GM12865 (cell line): ENCODE data around the gene MTCL1.

Experiments
- DNase-seq: peaks from one replicate; pipeline ENCODE4 v3.0.0; 2010; ENCODE audit warnings: low read depth
- H3K4me3 ChIP-seq: 2 replicates; pipeline ENCODE4 v1.5.1; 2011; ENCODE audit warnings: mild to moderate bottlenecking, low read depth, low read length, control low read depth
- TF ChIP-seq, protein P1 (sequence below): IDR thresholded peaks from 2 replicates; pipeline ENCODE4 v1.5.1; 2011; ENCODE audit warnings: low read length, control low read depth, low read depth, inconsistent platforms; ENCODE audit not compliant: insufficient read depth; ENCODE audit errors: missing control alignments

MTCL1 gene

DNA sequence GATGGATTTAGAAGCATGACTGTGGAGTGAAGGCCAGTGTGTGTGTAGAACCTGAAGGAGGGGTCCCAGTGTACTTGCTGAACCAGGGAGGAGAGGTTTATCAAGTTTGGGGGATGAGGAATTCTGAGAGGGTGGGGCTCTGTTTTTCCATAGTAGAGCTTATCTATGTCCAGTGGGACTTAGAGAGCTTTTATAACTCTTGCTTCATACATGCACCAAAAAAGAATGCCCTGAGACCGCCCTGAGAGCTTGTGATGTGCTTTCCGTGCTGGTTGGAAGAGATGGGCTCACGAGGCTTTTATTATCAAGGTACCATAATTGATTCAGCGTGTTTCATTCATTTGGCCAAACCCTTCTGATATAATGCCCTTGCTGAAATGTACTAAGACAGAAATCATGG is 100.2 kb downstream of the MTCL1 start:
- TF ChIP-seq, protein P1, sequence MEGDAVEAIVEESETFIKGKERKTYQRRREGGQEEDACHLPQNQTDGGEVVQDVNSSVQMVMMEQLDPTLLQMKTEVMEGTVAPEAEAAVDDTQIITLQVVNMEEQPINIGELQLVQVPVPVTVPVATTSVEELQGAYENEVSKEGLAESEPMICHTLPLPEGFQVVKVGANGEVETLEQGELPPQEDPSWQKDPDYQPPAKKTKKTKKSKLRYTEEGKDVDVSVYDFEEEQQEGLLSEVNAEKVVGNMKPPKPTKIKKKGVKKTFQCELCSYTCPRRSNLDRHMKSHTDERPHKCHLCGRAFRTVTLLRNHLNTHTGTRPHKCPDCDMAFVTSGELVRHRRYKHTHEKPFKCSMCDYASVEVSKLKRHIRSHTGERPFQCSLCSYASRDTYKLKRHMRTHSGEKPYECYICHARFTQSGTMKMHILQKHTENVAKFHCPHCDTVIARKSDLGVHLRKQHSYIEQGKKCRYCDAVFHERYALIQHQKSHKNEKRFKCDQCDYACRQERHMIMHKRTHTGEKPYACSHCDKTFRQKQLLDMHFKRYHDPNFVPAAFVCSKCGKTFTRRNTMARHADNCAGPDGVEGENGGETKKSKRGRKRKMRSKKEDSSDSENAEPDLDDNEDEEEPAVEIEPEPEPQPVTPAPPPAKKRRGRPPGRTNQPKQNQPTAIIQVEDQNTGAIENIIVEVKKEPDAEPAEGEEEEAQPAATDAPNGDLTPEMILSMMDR: no peak
- DNase-seq: no peak
- no peak overlapping the region for H3K4me3 ChIP-seq

DNA sequence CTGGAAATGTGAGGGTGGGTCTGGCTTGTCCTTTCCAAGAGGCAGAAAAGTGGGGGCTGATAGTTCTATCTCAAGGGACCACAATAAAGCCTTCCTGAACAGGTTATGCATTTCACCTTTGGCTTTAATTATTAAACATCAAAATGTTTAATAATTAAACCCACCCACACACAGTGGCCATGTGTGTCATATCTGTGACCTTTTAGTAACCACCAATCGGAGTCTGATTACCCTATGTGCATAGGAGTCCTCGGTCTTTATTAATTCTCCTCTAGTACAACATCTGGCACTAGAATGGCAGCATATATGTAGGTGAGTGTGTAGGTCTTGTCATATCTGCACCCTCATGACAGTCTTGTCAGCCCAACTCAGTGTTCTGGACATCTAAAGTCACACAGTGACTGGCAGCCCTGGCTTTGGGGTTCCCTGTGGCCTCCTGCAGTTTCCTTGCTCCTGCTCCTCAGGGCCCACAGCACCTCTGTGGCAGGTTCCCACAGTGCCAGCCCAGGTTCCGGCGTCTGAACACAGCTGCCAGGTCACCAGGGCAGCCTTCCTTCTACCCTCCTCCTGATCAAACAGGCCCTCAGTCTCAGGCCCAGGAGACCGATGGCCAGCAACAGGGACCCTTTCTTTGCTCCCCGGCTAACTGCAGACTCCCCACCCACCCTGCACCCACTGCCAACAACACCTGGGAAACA is 100.9 kb downstream of the MTCL1 start:
- TF ChIP-seq, protein P1: no peak
- DNase-seq: no peak
- no peak overlapping the region for H3K4me3 ChIP-seq

DNA sequence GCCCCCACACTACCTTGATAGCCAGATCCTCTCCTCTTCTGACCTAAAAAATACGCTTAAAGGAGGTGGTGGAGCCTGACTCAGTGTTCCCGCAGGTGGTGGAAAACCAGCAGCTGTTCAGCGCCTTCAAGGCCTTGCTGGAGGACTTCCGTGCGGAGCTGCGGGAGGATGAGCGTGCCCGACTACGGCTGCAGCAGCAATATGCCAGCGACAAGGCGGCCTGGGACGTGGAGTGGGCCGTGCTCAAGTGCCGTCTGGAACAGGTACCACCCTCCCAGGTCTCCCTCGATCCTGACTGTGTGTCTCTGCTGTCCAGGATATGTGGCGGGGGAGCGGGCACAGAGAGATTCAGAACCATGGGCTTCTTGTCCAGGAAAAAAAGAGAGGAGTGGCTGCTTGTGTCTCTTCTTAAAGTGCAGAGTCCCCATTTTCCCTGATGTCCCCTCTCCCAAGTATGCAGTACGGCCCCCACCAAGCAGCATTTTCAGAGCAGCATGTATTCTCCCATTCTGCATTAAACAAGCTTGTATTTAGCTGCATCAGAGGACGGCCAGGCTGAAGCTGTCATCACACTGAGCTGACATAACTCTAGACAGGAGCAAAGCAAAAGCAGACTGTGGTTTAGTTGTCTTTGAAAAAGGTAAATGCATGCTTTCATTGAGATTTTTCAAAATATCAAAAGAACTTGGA is 101.6 kb downstream of the MTCL1 start:
- TF ChIP-seq, protein P1: no peak
- no peak overlapping the region for H3K4me3 ChIP-seq
- DNase-seq: no peak

DNA sequence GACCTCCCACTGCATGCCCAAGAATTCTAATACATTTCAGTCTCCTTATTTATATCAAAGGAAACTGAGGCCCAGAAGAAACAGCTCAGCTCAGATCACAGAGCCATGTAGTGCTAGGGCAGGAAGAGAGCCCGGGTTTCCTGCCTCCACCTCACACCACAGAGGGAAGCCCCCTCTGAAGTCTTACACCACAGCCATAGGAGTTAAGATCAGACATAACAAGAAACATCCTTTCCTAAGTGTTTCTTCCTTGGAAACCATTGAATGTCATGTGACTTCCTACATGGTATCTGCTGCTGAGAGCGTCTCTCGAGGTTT is 102.1 kb downstream of the MTCL1 start:
- no peak overlapping the region for H3K4me3 ChIP-seq
- TF ChIP-seq, protein P1: no peak
- DNase-seq: no peak

DNA sequence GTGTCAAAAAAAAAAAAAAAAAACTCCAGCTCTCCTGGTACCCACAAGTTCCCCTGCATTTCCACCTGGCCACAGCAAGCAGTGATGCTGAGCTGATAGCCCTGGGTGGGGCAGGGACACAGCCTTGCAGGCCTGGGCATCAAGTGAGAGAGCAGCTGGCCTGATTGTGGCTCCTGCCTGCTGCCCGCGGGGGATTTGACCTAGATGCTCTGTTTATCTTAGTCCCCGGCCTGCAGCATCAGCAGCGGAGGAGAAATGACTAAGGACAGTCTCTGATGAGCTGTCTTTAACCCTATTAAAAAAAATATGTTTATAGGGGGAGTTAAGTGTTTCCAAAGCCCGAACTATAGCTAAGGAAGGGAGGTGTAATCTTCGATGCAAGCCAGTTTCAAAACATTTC is 102.6 kb downstream of the MTCL1 start:
- no peak for DNase-seq
- no peak overlapping the region for H3K4me3 ChIP-seq
- TF ChIP-seq, protein P1: no peak

DNA sequence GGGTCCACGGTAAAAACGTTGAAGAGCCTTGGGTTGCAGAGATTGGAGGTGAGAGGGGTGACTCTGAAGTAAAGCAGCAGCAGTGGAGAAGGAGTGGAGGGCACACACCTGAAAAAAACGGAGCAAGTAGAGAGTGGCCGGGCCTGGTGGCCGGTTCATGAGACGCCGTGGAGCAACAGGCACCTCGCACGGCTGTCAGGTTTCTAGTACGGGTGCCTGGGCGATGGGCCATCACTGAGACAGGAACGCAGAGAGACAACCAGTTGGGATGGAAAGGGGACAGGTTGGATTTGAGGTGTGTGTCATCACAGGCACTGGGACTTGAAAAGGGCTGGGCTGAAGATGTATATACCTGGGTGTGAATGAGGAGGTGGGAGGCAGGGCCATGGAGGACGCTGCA is 104.2 kb downstream of the MTCL1 start:
- no peak overlapping the region for H3K4me3 ChIP-seq
- TF ChIP-seq, protein P1: no peak
- no peak for DNase-seq

DNA sequence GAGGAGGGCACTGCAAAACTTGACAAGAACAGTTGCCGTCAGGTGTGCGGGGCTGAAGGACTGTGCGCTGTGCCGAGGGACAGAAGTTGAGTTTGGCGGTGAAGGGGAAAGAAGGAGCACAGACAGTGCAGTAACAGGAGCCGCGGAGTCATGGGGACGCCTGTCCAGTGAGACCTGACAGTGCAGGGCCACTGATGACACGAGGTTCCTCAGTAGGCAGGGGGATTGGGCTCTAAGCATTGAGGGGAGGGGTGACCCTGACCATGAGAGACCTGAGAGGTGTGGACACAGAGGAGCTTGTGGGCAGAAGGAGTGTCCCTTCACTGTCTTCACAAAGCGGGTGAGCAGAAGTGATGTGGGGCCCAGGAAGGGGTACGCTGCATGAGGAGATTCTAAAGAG is 104.8 kb downstream of the MTCL1 start:
- DNase-seq: no peak
- TF ChIP-seq, protein P1: no peak
- no peak overlapping the region for H3K4me3 ChIP-seq
